HFFc6 (cell line): ENCODE measurements around the gene MEF2C. TPM values are rescaled to one million over a fixed set of nuclear protein-coding genes. Genes with fewer than 3 reads are reported as not detected.
"Not testable (repeated sequence)": the region's sequence is repeated elsewhere in the genome, so short reads cannot be mapped to it uniquely, and the experiment has no call there.

Experiments
- DNase-seq: peaks from one replicate; pipeline ENCODE4 v3.0.0-alpha.2; 2018
- H3K27ac Mint-ChIP-seq: 2 replicates; pipeline ENCODE4 v1.8.0; 2020; ENCODE audit warnings: mild to moderate bottlenecking, mixed read lengths
- H3K27me3 Mint-ChIP-seq: 2 replicates; pipeline ENCODE4 v1.8.0; 2021; ENCODE audit warnings: mild to moderate bottlenecking, moderate library complexity, mixed read lengths; ENCODE audit not compliant: insufficient read depth
- H3K36me3 Mint-ChIP-seq: 2 replicates; pipeline ENCODE4 v1.8.0; 2021; ENCODE audit warnings: low read depth, mixed read lengths
- H3K4me1 Mint-ChIP-seq: 2 replicates; pipeline ENCODE4 v1.8.0; 2020; ENCODE audit warnings: low read depth, mixed read lengths
- H3K4me3 Mint-ChIP-seq: 2 replicates; pipeline ENCODE4 v1.8.0; 2020; ENCODE audit warnings: mild to moderate bottlenecking, moderate library complexity, mixed read lengths
- H3K9me3 Mint-ChIP-seq: 2 replicates; pipeline ENCODE4 v1.8.0; 2020; ENCODE audit warnings: mild to moderate bottlenecking, mixed read lengths
- total RNA-seq, 6 experiments: library from RNA; stranded (reverse); fragmentation: NEBNext Ultra II Directional; extraction: Animal tissue kit (Norgen Biotek cat#: 25700); gene quantifications; 2 replicates in 1 of 6; 3 replicates in 5 of 6; pipeline ENCODE4 v1.2.3, GENCODE V29; 2021
- TF ChIP-seq, protein P1 (sequence below): fragments of 200-600 bp; sonication (generic); IDR thresholded peaks from 2 replicates; pipeline ENCODE4 v1.5.0; 2021; ENCODE audit warnings: antibody characterized with exemption, mild to moderate bottlenecking

MEF2C gene
- total RNA-seq, 6 experiments from 2014 or later, result 3.6 to 12.6 (median 9.2) TPM

DNA sequence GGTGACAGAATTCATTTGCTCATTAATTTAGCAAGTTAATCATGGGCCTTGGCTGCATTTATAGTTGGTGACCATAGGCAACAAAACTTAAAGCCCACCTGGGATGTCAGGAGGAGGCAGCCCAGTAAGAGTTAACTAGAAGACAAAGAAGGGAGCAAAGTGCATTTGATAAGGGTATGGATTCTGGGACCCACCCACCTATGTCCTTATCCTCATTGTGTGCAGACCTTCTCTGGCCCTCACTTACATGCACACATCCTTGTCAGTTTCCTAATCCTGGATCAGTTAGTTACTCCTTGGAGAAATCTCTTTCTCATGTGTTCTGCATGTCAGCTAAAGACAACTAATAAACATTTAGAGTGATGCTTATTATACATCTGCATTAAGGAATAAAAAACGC lies 24.6 kb downstream of the MEF2C start:
- peaks cover 29% of the 10 kb centered on the region for H3K36me3 Mint-ChIP-seq
- H3K27ac Mint-ChIP-seq, result no peak overlapping the region
- no peak for DNase-seq
- H3K4me3 Mint-ChIP-seq, result no peak overlapping the region
- TF ChIP-seq, protein P1, sequence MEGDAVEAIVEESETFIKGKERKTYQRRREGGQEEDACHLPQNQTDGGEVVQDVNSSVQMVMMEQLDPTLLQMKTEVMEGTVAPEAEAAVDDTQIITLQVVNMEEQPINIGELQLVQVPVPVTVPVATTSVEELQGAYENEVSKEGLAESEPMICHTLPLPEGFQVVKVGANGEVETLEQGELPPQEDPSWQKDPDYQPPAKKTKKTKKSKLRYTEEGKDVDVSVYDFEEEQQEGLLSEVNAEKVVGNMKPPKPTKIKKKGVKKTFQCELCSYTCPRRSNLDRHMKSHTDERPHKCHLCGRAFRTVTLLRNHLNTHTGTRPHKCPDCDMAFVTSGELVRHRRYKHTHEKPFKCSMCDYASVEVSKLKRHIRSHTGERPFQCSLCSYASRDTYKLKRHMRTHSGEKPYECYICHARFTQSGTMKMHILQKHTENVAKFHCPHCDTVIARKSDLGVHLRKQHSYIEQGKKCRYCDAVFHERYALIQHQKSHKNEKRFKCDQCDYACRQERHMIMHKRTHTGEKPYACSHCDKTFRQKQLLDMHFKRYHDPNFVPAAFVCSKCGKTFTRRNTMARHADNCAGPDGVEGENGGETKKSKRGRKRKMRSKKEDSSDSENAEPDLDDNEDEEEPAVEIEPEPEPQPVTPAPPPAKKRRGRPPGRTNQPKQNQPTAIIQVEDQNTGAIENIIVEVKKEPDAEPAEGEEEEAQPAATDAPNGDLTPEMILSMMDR, result no peak
- H3K4me1 Mint-ChIP-seq, result no peaks in the 10 kb centered on the region
- H3K27me3 Mint-ChIP-seq, result no peaks in the 10 kb centered on the region
- peaks cover 8% of the 10 kb centered on the region for H3K9me3 Mint-ChIP-seq

- not testable (repeated sequence) for DNase-seq, H3K4me1 Mint-ChIP-seq, H3K27me3 Mint-ChIP-seq, H3K9me3 Mint-ChIP-seq, H3K4me3 Mint-ChIP-seq, H3K27ac Mint-ChIP-seq
- H3K36me3 Mint-ChIP-seq, result peaks cover 29% of the 10 kb centered on the region
Measured at GRCh38 chr5:88856381-88856780, 26.6 kb downstream of the MEF2C start.

DNA sequence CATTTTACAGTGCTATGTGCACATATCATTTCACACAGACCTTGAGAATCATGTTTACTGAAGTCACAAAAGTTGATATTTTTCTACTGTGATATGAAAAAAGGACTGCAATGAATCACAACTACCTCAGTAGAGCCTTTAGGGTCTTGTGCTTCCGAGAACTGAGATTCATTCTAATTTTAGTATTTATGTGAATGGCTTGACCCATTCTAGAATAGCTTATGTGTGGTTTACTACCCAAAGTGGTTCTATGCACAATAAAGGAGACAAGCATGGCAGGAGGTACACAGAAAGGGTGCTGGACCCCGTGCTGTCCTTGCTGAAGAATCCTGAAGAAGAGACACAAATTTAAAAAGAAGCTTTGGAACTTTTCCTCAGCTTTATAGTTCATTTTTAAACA lies 28.2 kb downstream of the MEF2C start:
- no peak for DNase-seq
- TF ChIP-seq, protein P1, result no peak
- Mint-ChIP-seq H3K27ac (no peak overlapping the region), H3K36me3 (peaks cover 29% of the 10 kb centered on the region), H3K27me3 (peaks cover 1% of the 10 kb centered on the region; the same call in 1 of the 2 replicates), H3K9me3 (peaks cover 8% of the 10 kb centered on the region), H3K4me3 (no peak overlapping the region), H3K4me1 (no peaks in the 10 kb centered on the region)

- Mint-ChIP-seq H3K36me3 (no peaks in the 10 kb centered on the region), H3K4me1 (no peaks in the 10 kb centered on the region), H3K4me3 (no peak overlapping the region), H3K9me3 (no peaks in the 10 kb centered on the region), H3K27me3 (peaks cover 1% of the 10 kb centered on the region), H3K27ac (no peak overlapping the region)
- TF ChIP-seq, protein P1, result no peak
- no peak for DNase-seq
Measured at GRCh38 chr5:88847420-88847819, 35.6 kb downstream of the MEF2C start.

GRCh38 chr5:88846434-88846833 lies 36.5 kb downstream of the MEF2C start:
- Mint-ChIP-seq H3K36me3 (no peaks in the 10 kb centered on the region), H3K4me3 (no peak overlapping the region), H3K9me3 (no peaks in the 10 kb centered on the region), H3K27ac (no peak overlapping the region), H3K4me1 (no peaks in the 10 kb centered on the region), H3K27me3 (peaks cover 1% of the 10 kb centered on the region)
- no peak for DNase-seq
- TF ChIP-seq, protein P1, result no peak

GRCh38 chr5:88845081-88845697 lies 37.8 kb downstream of the MEF2C start:
- Mint-ChIP-seq H3K36me3 (no peaks in the 10 kb centered on the region), H3K4me1 (no peaks in the 10 kb centered on the region), H3K9me3 (no peaks in the 10 kb centered on the region), H3K4me3 (no peak overlapping the region), H3K27ac (no peak overlapping the region), H3K27me3 (peaks cover 1% of the 10 kb centered on the region)
- no peak for DNase-seq
- TF ChIP-seq, protein P1, result no peak
